ENCODE results near the gene RCBTB2. TPM values are rescaled to one million over a fixed set of nuclear protein-coding genes. Genes with fewer than 3 reads are reported as not detected.

Gene RCBTB2
- total RNA-seq, 1 experiment from 2014 or later: 11.7 TPM

DNA sequence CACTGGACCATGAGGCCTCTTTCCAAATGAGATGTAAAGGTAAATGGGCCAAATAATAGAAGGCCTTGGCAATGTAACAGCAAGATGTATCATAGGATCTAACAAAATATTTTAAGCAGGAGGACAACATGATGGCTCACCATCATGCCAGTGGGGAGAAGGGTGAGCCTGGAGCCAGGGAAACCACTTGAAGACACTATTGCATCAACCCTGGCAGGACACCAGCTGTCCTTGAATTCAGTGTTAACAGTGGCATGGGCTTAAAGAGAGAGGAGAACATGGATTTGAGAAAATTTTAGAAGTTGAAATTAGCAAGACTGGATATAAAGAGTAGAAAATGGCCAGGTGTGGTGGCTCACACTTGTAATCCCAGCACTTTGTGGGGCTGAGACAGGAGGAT, 6.7 kb upstream of the RCBTB2 start:
- Mint-ChIP-seq H3K36me3 (ENCODE audit: insufficient read depth in 1 of 3, low read depth in 3 of 3) (no peaks in the 10 kb centered on the region), H3K4me3 (no peak overlapping the region), H3K4me1 (peaks cover 8% of the 10 kb centered on the region in 2 experiments), H3K27me3 (ENCODE audit: low read depth) (no peaks in the 10 kb centered on the region), H3K27ac (no peak overlapping the region), H3K9me3 (no peaks in the 10 kb centered on the region; a peak in 1 of 5 replicates)
- no peak overlapping the region for H4K8ac ChIP-seq (replicated peaks; ENCODE audit: insufficient read length, low read depth, low read length)
- H3K23ac ChIP-seq (ENCODE audit: insufficient read length, low read depth, low read length): no peak overlapping the region
- H3K56ac ChIP-seq (ENCODE audit: insufficient read length, low read depth, low read length): no peak overlapping the region
- H2BK20ac ChIP-seq (ENCODE audit: low read depth, low read length, poor library complexity, severe bottlenecking): no peak overlapping the region
- H3K4me1 ChIP-seq (ENCODE audit: insufficient read depth, low read length): no peaks in the 10 kb centered on the region
- H2AFZ ChIP-seq (ENCODE audit: low read length): no peak overlapping the region
- H4K91ac ChIP-seq (ENCODE audit: insufficient read length, low read depth, low read length): no peak overlapping the region
- no peak for DNase-seq
- H2BK12ac ChIP-seq (ENCODE audit: insufficient read length, low read depth, low read length): no peak overlapping the region
- no peak overlapping the region for H3K4ac ChIP-seq (ENCODE audit: low read depth, low read length)
- no peaks in the 10 kb centered on the region for H3K27me3 ChIP-seq (ENCODE audit: insufficient read depth, low read length)
- H3K9me3 ChIP-seq (ENCODE audit: control insufficient read depth, low read depth, low read length): no peaks in the 10 kb centered on the region
- no peak overlapping the region for H3K14ac ChIP-seq (ENCODE audit: insufficient read depth, low read length)
- no peak overlapping the region for H2AK5ac ChIP-seq (ENCODE audit: insufficient read length, low read length)
- H3T11ph ChIP-seq (ENCODE audit: low read length): no peak overlapping the region
- H3K79me2 ChIP-seq (ENCODE audit: insufficient read depth, low read length): no peaks in the 10 kb centered on the region
- TF ChIP-seq, protein P1, sequence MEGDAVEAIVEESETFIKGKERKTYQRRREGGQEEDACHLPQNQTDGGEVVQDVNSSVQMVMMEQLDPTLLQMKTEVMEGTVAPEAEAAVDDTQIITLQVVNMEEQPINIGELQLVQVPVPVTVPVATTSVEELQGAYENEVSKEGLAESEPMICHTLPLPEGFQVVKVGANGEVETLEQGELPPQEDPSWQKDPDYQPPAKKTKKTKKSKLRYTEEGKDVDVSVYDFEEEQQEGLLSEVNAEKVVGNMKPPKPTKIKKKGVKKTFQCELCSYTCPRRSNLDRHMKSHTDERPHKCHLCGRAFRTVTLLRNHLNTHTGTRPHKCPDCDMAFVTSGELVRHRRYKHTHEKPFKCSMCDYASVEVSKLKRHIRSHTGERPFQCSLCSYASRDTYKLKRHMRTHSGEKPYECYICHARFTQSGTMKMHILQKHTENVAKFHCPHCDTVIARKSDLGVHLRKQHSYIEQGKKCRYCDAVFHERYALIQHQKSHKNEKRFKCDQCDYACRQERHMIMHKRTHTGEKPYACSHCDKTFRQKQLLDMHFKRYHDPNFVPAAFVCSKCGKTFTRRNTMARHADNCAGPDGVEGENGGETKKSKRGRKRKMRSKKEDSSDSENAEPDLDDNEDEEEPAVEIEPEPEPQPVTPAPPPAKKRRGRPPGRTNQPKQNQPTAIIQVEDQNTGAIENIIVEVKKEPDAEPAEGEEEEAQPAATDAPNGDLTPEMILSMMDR (conservative IDR thresholded peaks at IDR 0.05): no peak
- no peak overlapping the region for H2BK5ac ChIP-seq (ENCODE audit: insufficient read length, low read length)
- no peaks in the 10 kb centered on the region for H3K23me2 ChIP-seq (ENCODE audit: insufficient read length, low read depth, low read length, poor library complexity, severe bottlenecking)
- no peak overlapping the region for H3K9ac ChIP-seq (ENCODE audit: extremely low read depth, insufficient read length, low read length)
- no peaks in the 10 kb centered on the region for H4K20me1 ChIP-seq (ENCODE audit: control insufficient read depth, insufficient read depth, insufficient read length)
- no peaks in the 10 kb centered on the region for H3K79me1 ChIP-seq (ENCODE audit: insufficient read depth, low read depth, low read length, poor library complexity, severe bottlenecking)
- H3K18ac ChIP-seq (ENCODE audit: insufficient read length, low read depth, low read length): no peak overlapping the region
- H3K4me2 ChIP-seq (ENCODE audit: insufficient read depth, insufficient read length, low read length): no peak overlapping the region
- no peak overlapping the region for H4K5ac ChIP-seq (ENCODE audit: insufficient read length, low read depth, low read length)
- H2BK120ac ChIP-seq (ENCODE audit: low read depth, low read length, poor library complexity, severe bottlenecking): no peak overlapping the region
- no peak overlapping the region for H3K27ac ChIP-seq (ENCODE audit: insufficient read length, low read depth, low read length)
- no peak overlapping the region for H2BK15ac ChIP-seq (ENCODE audit: low read depth, low read length)

All from H9 (cell line).